Endothelial cell (in vitro differentiated cells): Measurements from ENCODE around the gene FILIP1. TPM values are rescaled to one million over a fixed set of nuclear protein-coding genes. Genes with fewer than 3 reads are reported as not detected.

Experiments used
- DNase-seq: peaks from one replicate; pipeline ENCODE4 v3.0.0; 2021; ENCODE audit warnings: low spot score
- H3K27ac Mint-ChIP-seq: one replicate; pipeline ENCODE4 v1.8.0; 2021; ENCODE audit warnings: mixed read lengths, inconsistent platforms; ENCODE audit not compliant: unreplicated experiment
- H3K27me3 Mint-ChIP-seq: one replicate; pipeline ENCODE4 v1.8.0; 2021; ENCODE audit warnings: mild to moderate bottlenecking, moderate library complexity, mixed read lengths, inconsistent platforms; ENCODE audit not compliant: unreplicated experiment
- H3K36me3 Mint-ChIP-seq: one replicate; pipeline ENCODE4 v1.8.0; 2021; ENCODE audit warnings: mild to moderate bottlenecking, low read depth, mixed read lengths, inconsistent platforms; ENCODE audit not compliant: unreplicated experiment
- H3K4me1 Mint-ChIP-seq: one replicate; pipeline ENCODE4 v1.8.0; 2021; ENCODE audit warnings: mild to moderate bottlenecking, mixed read lengths, inconsistent platforms; ENCODE audit not compliant: unreplicated experiment
- H3K4me3 Mint-ChIP-seq: one replicate; pipeline ENCODE4 v1.8.0; 2021; ENCODE audit warnings: mild to moderate bottlenecking, mixed read lengths, inconsistent platforms; ENCODE audit not compliant: unreplicated experiment
- H3K9me3 Mint-ChIP-seq: one replicate; pipeline ENCODE4 v1.8.0; 2021; ENCODE audit warnings: mixed read lengths, inconsistent platforms; ENCODE audit not compliant: unreplicated experiment
- total RNA-seq: library from RNA; stranded (reverse); fragmentation: NEBNext Ultra II Directional; extraction: Animal tissue kit (Norgen Biotek cat#: 25700); gene quantifications from one replicate; pipeline ENCODE4 v1.2.1, GENCODE V29; 2021; ENCODE audit not compliant: unreplicated experiment
- TF ChIP-seq, protein P1 (sequence below): fragments of 200-600 bp; sonication (generic); IDR thresholded peaks from one replicate; pipeline ENCODE4 v1.5.0; 2021; ENCODE audit warnings: antibody characterized with exemption; ENCODE audit not compliant: unreplicated experiment

The FILIP1 gene
- total RNA-seq, 1 donor from 2014 or later = 32.0 TPM

GRCh38 chr6:75424618-75425548, 68.7 kb downstream of the FILIP1 start:
- H3K27me3 Mint-ChIP-seq = peaks cover 2% of the 10 kb centered on the region
- H3K9me3 Mint-ChIP-seq = no peaks in the 10 kb centered on the region
- H3K4me1 Mint-ChIP-seq = peaks cover 23% of the 10 kb centered on the region
- no peak for DNase-seq
- no peaks in the 10 kb centered on the region for H3K36me3 Mint-ChIP-seq
- no peak overlapping the region for H3K4me3 Mint-ChIP-seq
- H3K27ac Mint-ChIP-seq = no peak overlapping the region
- TF ChIP-seq, protein P1, sequence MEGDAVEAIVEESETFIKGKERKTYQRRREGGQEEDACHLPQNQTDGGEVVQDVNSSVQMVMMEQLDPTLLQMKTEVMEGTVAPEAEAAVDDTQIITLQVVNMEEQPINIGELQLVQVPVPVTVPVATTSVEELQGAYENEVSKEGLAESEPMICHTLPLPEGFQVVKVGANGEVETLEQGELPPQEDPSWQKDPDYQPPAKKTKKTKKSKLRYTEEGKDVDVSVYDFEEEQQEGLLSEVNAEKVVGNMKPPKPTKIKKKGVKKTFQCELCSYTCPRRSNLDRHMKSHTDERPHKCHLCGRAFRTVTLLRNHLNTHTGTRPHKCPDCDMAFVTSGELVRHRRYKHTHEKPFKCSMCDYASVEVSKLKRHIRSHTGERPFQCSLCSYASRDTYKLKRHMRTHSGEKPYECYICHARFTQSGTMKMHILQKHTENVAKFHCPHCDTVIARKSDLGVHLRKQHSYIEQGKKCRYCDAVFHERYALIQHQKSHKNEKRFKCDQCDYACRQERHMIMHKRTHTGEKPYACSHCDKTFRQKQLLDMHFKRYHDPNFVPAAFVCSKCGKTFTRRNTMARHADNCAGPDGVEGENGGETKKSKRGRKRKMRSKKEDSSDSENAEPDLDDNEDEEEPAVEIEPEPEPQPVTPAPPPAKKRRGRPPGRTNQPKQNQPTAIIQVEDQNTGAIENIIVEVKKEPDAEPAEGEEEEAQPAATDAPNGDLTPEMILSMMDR = no peak

DNA sequence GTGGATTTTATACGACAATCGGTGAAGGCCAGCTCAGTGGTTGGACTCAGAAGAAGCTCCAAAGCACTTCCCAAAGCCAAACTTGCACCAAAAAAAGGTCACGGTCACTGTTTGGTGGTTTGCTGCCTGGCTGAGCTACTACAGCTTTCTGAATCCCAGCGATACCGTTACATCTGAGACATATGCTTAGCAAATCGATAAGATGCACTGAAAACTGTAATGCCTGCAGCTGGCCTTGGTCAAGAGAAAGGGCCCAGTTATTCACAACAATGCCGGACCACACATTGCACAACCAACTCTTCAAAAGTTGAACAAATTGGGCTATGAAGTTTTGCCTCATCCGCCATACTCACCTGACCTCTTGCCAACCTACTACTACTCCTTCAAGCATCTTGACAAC, 70.2 kb downstream of the FILIP1 start:
- Mint-ChIP-seq H3K27me3 (peaks cover 3% of the 10 kb centered on the region), H3K4me3 (no peak overlapping the region), H3K36me3 (no peaks in the 10 kb centered on the region), H3K4me1 (peaks cover 30% of the 10 kb centered on the region), H3K27ac (no peak overlapping the region), H3K9me3 (no peaks in the 10 kb centered on the region)
- no peak for DNase-seq
- TF ChIP-seq, protein P1 = no peak

GRCh38 chr6:75422024-75422639, 71.5 kb downstream of the FILIP1 start:
- Mint-ChIP-seq H3K9me3 (no peaks in the 10 kb centered on the region), H3K36me3 (no peaks in the 10 kb centered on the region), H3K27me3 (peaks cover 3% of the 10 kb centered on the region), H3K4me1 (peaks cover 43% of the 10 kb centered on the region), H3K4me3 (no peak overlapping the region), H3K27ac (no peak overlapping the region)
- DNase-seq = no peak
- TF ChIP-seq, protein P1 = no peak

DNA sequence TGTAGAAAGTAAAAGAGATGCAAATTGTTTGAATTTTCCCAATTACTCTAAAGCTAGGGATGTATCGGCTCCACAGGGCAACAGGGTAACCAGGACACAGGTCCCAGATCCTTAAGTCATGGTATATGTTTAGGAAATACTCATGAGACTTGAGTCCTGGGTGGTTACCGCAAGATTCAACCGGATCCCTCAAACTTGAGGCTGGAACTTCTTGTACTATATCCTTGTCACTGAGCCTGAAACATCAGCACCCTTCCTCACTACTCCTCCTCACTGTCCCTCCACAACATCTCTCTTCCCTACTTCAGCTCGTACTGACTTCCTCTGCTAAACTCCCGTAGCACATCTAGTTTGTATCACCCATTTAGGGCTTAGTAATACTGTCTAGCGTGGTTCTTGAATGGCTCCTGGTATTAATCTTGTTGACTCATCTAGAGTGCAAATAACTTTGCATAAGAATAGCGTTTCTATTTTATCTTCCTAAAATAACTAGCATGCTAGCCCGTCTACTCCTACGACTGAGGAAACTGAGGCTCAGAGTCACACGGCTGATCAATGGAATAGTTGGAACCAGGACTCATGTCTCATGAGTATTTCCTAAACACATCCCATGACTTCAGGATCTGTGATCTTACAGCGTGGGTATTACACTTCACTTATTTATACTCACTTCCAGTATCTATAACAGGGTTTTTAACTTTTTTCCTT, 72.1 kb downstream of the FILIP1 start:
- Mint-ChIP-seq H3K27ac (peak overlapping the region; percentile 38), H3K27me3 (peaks cover 3% of the 10 kb centered on the region), H3K9me3 (no peaks in the 10 kb centered on the region), H3K36me3 (no peaks in the 10 kb centered on the region), H3K4me3 (no peak overlapping the region), H3K4me1 (peaks cover 46% of the 10 kb centered on the region)
- DNase-seq = no peak
- TF ChIP-seq, protein P1 = no peak
